Measurements from ENCODE around the gene SRRM3. TPM values are rescaled to one million over a fixed set of nuclear protein-coding genes. Genes with fewer than 3 reads are reported as not detected.

The SRRM3 gene
- total and polyA plus RNA-seq, 9 of the 15 experiments (the other 6 are each of a cell fraction or from before 2014, with no cell fraction given) = 0.04 to 0.91 (median 0.46) TPM; not detected in 2

DNA sequence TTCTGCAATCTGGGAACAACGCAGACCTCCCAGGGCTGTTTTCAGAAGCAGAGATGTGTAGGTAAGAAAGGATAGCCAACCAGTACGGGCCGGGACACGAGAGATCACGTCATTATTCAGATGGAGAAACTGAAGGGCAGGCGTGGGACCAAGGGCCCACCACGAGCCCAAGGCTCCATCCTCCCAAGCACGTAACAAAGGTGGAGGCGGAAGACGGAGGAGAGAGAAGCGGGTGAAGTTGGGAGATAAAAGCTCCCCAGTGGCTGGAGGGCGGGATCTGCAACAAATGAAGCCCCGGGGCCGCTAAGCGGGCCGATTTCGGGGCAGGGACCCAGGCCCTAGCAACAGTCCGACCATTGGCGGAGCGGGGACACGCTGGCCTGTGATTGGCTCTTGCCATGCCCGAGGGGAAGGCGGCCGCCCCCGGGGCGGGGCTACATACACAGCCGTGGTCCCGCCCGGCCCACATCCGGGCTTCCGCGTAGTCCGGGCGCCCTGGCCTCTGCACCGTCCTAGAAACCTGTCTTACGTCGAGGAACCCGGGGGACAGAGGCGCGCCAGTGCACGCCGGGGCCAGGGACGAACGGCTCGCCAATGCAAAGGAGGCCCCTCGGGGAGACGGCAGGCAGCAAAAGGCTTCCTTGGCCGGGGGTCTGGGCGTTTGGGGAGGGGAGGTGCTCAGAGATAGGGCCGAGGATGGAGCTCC, 116.2 kb downstream of the SRRM3 start (continued):
- TF ChIP-seq ZNF436 (CRISPR knock-in tag; IDR thresholded peaks at IDR 0.05) (no peak), NFE2 (IDR thresholded peaks at IDR 0.05; ENCODE audit: low read depth) (no peak), NONO (IDR thresholded peaks at IDR 0.05; ENCODE audit: low read depth in 2 of 2, low read length in 1 of 2) (no peak), BCL6 (CRISPR knock-in tag; IDR thresholded peaks at IDR 0.05) (no peak), PHF20 (IDR thresholded peaks at IDR 0.05; ENCODE audit: partially characterized antibody) (peak; percentile 12), EGR1 (conservative IDR thresholded peaks at IDR 0.05) (peak; percentile 73), ZBTB17 (CRISPR knock-in tag; IDR thresholded peaks at IDR 0.05) (no peak; the same call in 1 of the 2 replicates), SRSF1 (IDR thresholded peaks at IDR 0.05; ENCODE audit: low read depth, low read length) (no peak), SIN3A (IDR thresholded peaks at IDR 0.05; ENCODE audit: borderline replicate concordance in 2 of 2, control insufficient read depth in 1 of 2, low read depth in 2 of 2, low read length in 2 of 2) (0 out of 4 replicates have a peak, but pooled peaks of 1 of the 2 experiments have one; percentile 48), GABPB1 (CRISPR knock-in tag; IDR thresholded peaks at IDR 0.05) (peak; percentile 65), SNIP1 (IDR thresholded peaks at IDR 0.05; ENCODE audit: low read depth) (no peak), BRD4 (IDR thresholded peaks at IDR 0.05) (no peak), STAT5B (CRISPR knock-in tag; IDR thresholded peaks at IDR 0.05) (no peak), ARID4B (CRISPR knock-in tag; IDR thresholded peaks at IDR 0.05) (no peak), ZNF699 (CRISPR knock-in tag; IDR thresholded peaks at IDR 0.05; ENCODE audit: insufficient replicate concordance) (no peak), SREBF2 (CRISPR knock-in tag; IDR thresholded peaks at IDR 0.05) (no peak; the same call in 1 of the 2 replicates)
- TF ChIP-seq, protein P1, sequence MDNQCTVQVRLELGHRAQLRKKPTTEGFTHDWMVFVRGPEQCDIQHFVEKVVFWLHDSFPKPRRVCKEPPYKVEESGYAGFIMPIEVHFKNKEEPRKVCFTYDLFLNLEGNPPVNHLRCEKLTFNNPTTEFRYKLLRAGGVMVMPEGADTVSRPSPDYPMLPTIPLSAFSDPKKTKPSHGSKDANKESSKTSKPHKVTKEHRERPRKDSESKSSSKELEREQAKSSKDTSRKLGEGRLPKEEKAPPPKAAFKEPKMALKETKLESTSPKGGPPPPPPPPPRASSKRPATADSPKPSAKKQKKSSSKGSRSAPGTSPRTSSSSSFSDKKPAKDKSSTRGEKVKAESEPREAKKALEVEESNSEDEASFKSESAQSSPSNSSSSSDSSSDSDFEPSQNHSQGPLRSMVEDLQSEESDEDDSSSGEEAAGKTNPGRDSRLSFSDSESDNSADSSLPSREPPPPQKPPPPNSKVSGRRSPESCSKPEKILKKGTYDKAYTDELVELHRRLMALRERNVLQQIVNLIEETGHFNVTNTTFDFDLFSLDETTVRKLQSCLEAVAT (IDR thresholded peaks at IDR 0.05) = no peak; a peak in 1 of 4 replicates
- TF ChIP-seq, protein P2, sequence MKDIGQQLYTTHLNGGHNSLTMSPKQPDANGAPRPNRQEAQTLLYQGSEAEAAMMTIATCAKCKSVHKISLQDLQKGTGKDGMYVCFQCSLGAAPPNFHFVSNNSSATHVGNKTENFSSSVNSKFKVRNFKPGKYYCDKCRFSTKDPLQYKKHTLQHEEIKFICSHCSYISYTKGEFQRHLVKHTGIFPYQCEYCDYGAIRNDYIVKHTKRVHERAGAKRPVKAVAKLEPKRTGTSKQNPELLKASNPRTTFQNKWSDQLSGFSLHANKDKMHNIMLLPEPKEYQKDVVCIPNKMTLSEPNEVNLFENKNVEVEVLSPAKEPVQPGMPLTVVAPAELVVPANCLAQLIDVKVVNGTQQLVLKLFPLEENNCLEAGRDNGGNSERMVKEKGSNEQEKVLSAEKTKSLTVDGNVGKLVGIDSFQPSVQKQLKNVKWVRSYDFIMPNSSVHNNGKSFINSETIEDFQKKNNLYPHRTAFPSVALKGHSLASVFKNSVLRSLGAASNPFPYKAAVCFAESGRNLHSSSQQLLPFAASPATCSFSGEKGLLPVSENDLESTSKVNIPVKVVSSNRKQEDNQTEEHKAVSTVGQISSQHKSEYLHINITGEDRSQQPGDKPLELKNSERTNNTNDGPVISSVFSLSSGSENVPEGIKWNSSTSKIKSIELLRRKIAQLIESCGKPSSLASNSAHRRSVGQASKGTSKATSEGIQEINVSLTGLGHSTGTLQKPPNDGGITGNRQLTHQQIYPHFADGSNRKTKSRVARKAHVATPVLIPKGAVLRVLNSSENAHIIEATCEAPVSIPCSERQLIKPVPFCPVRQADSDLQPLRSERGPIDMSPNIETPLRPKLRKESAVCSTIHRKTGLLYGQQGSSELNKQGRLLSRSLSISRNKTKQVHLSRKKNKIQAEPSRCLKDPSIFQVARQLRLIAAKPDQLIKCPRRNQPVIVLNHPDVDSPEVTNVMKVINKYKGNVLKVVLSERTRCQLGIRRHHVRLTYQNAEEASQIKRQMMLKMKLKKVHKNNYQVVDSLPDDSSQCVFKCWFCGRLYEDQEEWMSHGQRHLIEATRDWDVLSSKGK (CRISPR knock-in tag; IDR thresholded peaks at IDR 0.05) = no peak

Data from K562 (cell line).